ENCODE results near the gene PLA2G6. TPM values are rescaled to one million over a fixed set of nuclear protein-coding genes. Genes with fewer than 3 reads are reported as not detected.
A peak's percentile ranks its signal among the peaks of the same experiment; 100 is the strongest.

Gene PLA2G6
- total RNA-seq, 3 donors from 2014 or later, result 41.1 to 68.1 (median 59.3) TPM

DNA sequence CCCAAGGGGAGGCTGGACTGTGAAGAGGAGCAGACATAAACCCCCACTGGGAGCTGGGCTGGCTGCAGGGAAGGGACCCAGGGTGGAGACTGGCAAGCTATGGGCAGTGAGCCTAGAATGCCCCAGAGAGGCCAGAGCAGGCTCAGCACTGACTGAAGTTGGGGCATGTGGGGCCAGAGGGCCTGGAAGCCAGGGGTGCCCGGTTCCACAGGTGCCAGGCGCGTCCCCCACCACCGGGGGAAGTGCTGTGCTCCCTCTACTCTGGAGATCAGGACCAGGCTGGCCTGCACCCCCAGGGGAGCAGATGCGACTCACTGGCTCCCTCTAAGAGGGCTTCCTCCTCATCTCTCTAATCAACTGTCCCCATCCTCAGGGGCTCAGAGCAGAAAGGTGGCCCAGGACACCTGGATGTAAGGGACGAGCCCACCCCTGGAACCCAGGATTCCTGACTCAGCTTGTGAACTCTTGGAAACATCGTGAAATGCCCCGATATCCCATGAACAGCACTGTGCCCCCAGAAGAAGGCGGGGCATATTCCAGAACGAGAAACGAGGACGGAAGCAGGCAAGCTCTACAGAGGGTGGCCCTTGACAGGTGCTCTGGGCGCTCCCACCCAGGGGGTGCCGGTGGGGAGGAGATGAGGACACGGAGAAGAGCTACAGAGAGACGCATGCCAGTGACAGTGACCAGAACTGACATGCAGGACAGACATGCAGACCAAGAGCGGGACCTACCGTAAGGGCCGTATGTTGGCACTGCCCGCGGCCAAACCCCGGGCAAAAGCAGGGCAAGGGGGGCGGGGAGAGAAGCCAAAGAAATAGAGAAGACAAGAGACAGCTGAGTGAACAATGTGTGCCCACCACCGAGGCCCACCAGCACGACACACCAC is 40.5 kb upstream of the PLA2G6 start:
- no peaks in the 10 kb centered on the region for H3K9me3 ChIP-seq
- H3K4me3 ChIP-seq, result no peak overlapping the region
- intact Hi-C loops (cut with DNase I; ENCODE audit: low total_unique reads), result no loop called here
- H3K27me3 ChIP-seq, result peaks cover 0 to 3% of the 10 kb centered on the region in 2 donors
- TF ChIP-seq POLR2AphosphoS5 (IDR thresholded peaks at IDR 0.05) (no peak), POLR2A (IDR thresholded peaks at IDR 0.05) (no peak)
- TF ChIP-seq, protein P1, sequence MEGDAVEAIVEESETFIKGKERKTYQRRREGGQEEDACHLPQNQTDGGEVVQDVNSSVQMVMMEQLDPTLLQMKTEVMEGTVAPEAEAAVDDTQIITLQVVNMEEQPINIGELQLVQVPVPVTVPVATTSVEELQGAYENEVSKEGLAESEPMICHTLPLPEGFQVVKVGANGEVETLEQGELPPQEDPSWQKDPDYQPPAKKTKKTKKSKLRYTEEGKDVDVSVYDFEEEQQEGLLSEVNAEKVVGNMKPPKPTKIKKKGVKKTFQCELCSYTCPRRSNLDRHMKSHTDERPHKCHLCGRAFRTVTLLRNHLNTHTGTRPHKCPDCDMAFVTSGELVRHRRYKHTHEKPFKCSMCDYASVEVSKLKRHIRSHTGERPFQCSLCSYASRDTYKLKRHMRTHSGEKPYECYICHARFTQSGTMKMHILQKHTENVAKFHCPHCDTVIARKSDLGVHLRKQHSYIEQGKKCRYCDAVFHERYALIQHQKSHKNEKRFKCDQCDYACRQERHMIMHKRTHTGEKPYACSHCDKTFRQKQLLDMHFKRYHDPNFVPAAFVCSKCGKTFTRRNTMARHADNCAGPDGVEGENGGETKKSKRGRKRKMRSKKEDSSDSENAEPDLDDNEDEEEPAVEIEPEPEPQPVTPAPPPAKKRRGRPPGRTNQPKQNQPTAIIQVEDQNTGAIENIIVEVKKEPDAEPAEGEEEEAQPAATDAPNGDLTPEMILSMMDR (IDR thresholded peaks at IDR 0.05), result no peak
- H3K27ac ChIP-seq, result peak overlapping the region; percentile 96 to 97
- DNase-seq (ENCODE audit: low spot score in 2 of 2), result no peak
- H3K4me1 ChIP-seq, result peaks cover 18 to 26% of the 10 kb centered on the region in 2 donors
- H3K36me3 ChIP-seq, result no peaks in the 10 kb centered on the region

DNA sequence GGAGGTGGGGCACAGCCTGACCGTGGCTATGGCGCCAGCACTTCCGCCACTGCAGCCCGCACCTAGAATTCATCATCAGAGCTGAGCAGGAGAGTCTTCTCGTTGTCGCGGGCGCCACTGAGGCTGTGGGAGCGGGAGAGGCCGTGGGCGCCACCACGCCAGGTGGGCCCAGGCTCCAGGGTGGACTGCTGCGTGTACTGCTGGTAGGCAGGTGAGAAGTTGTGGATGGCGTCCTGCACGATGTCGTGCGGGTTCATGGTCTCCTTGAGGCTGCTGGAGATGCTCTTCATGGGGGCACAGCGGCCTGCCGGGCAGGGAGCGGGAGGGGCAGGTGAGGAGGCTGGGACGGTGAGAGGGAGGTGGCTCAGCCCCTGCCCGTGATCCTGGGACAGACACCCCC is 39.8 kb upstream of the PLA2G6 start:
- peak overlapping the region; percentile 96 to 97 for H3K27ac ChIP-seq
- no peaks in the 10 kb centered on the region for H3K9me3 ChIP-seq
- no peaks in the 10 kb centered on the region for H3K36me3 ChIP-seq
- DNase-seq (ENCODE audit: low spot score in 2 of 2), result no peak
- peaks cover 0 to 3% of the 10 kb centered on the region in 2 donors for H3K27me3 ChIP-seq
- intact Hi-C loops (cut with DNase I; ENCODE audit: low total_unique reads), result no loop called here
- peaks cover 18 to 25% of the 10 kb centered on the region in 2 donors for H3K4me1 ChIP-seq
- no peak overlapping the region for H3K4me3 ChIP-seq
- TF ChIP-seq POLR2A (IDR thresholded peaks at IDR 0.05), result no peak
- TF ChIP-seq POLR2AphosphoS5 (IDR thresholded peaks at IDR 0.05), result no peak
- TF ChIP-seq, protein P1 (IDR thresholded peaks at IDR 0.05), result no peak

DNA sequence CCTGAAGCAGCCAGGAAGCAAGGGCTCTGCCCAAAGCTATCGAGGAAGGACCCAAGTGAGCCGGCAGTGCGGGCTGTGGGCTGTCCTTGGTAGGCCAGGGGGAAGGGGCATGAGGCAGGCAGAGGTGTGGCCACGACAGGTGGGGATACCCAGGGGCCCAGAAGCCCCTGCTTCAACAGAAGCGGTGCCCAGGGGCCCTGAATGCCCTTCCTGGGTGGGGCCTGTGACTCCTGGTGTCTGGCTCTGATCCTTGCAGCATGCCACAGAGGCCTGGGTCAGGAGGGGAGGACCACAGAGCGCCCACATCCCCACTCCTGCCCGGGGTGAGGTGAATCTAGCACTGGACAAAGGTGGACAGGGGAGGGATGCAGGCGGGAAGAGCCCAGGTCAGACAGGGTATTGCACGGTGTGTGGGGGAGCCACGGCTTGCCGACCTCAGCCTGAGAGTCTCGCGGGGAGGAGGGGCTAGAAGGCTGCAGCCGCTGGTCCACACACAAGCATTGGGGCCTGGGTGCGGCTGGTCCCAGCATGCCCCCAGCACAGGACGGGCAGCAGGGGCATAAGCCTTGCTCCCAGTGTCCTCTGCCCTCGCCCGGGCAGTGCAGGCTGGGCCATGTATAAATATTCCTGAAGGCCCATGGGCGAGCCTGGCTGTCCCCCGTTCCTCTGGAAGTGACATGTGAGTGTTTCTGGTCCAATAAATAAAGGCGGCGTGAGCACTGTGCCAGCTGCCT is 39.2 kb upstream of the PLA2G6 start:
- TF ChIP-seq POLR2AphosphoS5 (IDR thresholded peaks at IDR 0.05) (no peak), POLR2A (IDR thresholded peaks at IDR 0.05) (no peak)
- TF ChIP-seq, protein P1 (IDR thresholded peaks at IDR 0.05), result no peak
- no peaks in the 10 kb centered on the region for H3K9me3 ChIP-seq
- no peak for DNase-seq (ENCODE audit: low spot score in 2 of 2)
- intact Hi-C loops (cut with DNase I; ENCODE audit: low total_unique reads), result no loop called here
- H3K4me1 ChIP-seq, result peaks cover 18 to 25% of the 10 kb centered on the region in 2 donors
- no peak overlapping the region for H3K4me3 ChIP-seq
- peaks cover 0 to 3% of the 10 kb centered on the region in 2 donors for H3K27me3 ChIP-seq
- H3K36me3 ChIP-seq, result no peaks in the 10 kb centered on the region
- H3K27ac ChIP-seq, result peak overlapping the region; percentile 96 to 97

DNA sequence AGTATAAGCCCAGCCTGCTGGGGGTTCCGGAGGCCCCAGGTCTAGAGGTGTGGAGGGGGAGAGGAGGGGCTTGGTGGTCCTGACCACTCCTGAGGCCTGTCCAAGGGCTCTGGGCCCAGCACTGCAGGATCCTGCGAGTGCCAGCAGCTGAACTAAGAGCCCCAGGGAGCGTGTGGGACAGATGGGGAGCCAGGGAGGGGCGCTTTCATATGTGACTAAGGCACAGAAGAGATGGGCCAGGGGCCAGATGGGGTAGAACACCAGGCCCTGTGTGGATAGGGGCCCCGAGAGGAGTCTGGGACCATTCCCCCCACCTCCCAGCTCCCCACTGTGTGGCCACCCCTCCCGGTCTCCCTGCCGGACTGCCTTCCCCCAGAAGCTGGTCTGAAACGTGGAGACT is 38.5 kb upstream of the PLA2G6 start:
- H3K9me3 ChIP-seq, result no peaks in the 10 kb centered on the region
- no peak for TF ChIP-seq POLR2AphosphoS5 (IDR thresholded peaks at IDR 0.05)
- TF ChIP-seq, protein P1 (IDR thresholded peaks at IDR 0.05), result no peak
- no peak for TF ChIP-seq POLR2A (IDR thresholded peaks at IDR 0.05)
- no peak for DNase-seq (ENCODE audit: low spot score in 2 of 2)
- peaks cover 18 to 25% of the 10 kb centered on the region in 2 donors for H3K4me1 ChIP-seq
- H3K4me3 ChIP-seq, result no peak overlapping the region
- H3K27me3 ChIP-seq, result peaks cover 0 to 3% of the 10 kb centered on the region in 2 donors
- H3K27ac ChIP-seq, result peak overlapping the region; percentile 96 to 97
- intact Hi-C loops (cut with DNase I; ENCODE audit: low total_unique reads), result no loop called here
- H3K36me3 ChIP-seq, result no peaks in the 10 kb centered on the region

GRCh38 chr22:38219632-38220031 is 38.0 kb upstream of the PLA2G6 start:
- Histone ChIP-seq H3K27ac (peak overlapping the region; percentile 96 to 97), H3K4me3 (no peak overlapping the region), H3K27me3 (peaks cover 0 to under 1% of the 10 kb centered on the region in 2 donors), H3K4me1 (peaks cover 18 to 25% of the 10 kb centered on the region in 2 donors), H3K9me3 (no peaks in the 10 kb centered on the region), H3K36me3 (no peaks in the 10 kb centered on the region)
- TF ChIP-seq, protein P1 (IDR thresholded peaks at IDR 0.05), result no peak
- TF ChIP-seq POLR2A (IDR thresholded peaks at IDR 0.05) (no peak), POLR2AphosphoS5 (IDR thresholded peaks at IDR 0.05) (no peak)
- DNase-seq (ENCODE audit: low spot score in 2 of 2), result no peak
- intact Hi-C loops (cut with DNase I; ENCODE audit: low total_unique reads), result no loop called here

All from breast epithelium (tissue), 4 donors.